PFSK-1 (cell line): Measurements from ENCODE around the gene TOP3A.

Experiments
- FOXP2 ChIP-seq: optimal IDR thresholded peaks from 2 replicates; pipeline ENCODE3; 2011; ENCODE audit warnings: borderline replicate concordance, control low read depth, inconsistent platforms; ENCODE audit not compliant: insufficient read depth; ENCODE audit errors: extremely low read length, extremely low read depth
- POLR2AphosphoS5 ChIP-seq: IDR thresholded peaks from 2 replicates; pipeline ENCODE4 v1.6.1; 2012; ENCODE audit warnings: low read depth, mild to moderate bottlenecking, control low read depth, low read length, moderate library complexity
- REST ChIP-seq, 2 experiments: IDR thresholded peaks; 2 replicates each; pipeline versions ENCODE4 v1.6.1 to v1.8.0; 2011 to 2012; ENCODE audit warnings: low read depth in 2 of 2, low read length in 2 of 2, control low read depth in 1 of 2, inconsistent platforms in 1 of 2, mild to moderate bottlenecking in 1 of 2, moderate library complexity in 1 of 2; ENCODE audit not compliant: insufficient read depth in 1 of 2
- SIN3A ChIP-seq: IDR thresholded peaks from 2 replicates; pipeline ENCODE4 v1.6.1; 2012; ENCODE audit warnings: mild to moderate bottlenecking, low read length, moderate library complexity, borderline replicate concordance; ENCODE audit not compliant: insufficient read depth
- TAF1 ChIP-seq: IDR thresholded peaks from 2 replicates; pipeline ENCODE4 v1.6.1; 2012; ENCODE audit warnings: low read length, control low read depth, borderline replicate concordance; ENCODE audit not compliant: insufficient read depth

The TOP3A gene

GRCh38 chr17:18252160-18252559 is 62.6 kb downstream of the TOP3A start:
- no peak for TF ChIP-seq SIN3A
- no peak for TF ChIP-seq FOXP2
- no peak for TF ChIP-seq TAF1
- TF ChIP-seq REST (IDR thresholded peaks at IDR 0.05; ENCODE audit: insufficient read depth in 1 of 2, low read depth in 2 of 2, low read length in 2 of 2): no peak
- no peak for TF ChIP-seq POLR2AphosphoS5

GRCh38 chr17:18251204-18251603 is 63.6 kb downstream of the TOP3A start:
- no peak for TF ChIP-seq TAF1
- no peak for TF ChIP-seq REST (IDR thresholded peaks at IDR 0.05; ENCODE audit: insufficient read depth in 1 of 2, low read depth in 2 of 2, low read length in 2 of 2)
- no peak for TF ChIP-seq POLR2AphosphoS5
- no peak for TF ChIP-seq FOXP2
- TF ChIP-seq SIN3A: no peak

- no peak for TF ChIP-seq POLR2AphosphoS5
- no peak for TF ChIP-seq SIN3A
- no peak for TF ChIP-seq REST (IDR thresholded peaks at IDR 0.05; ENCODE audit: insufficient read depth in 1 of 2, low read depth in 2 of 2, low read length in 2 of 2)
- TF ChIP-seq FOXP2: no peak
- no peak for TF ChIP-seq TAF1
Measured at GRCh38 chr17:18250708-18251107, 64.1 kb downstream of the TOP3A start.

- no peak for TF ChIP-seq REST (IDR thresholded peaks at IDR 0.05; ENCODE audit: insufficient read depth in 1 of 2, low read depth in 2 of 2, low read length in 2 of 2)
- TF ChIP-seq SIN3A: no peak
Measured at GRCh38 chr17:18250259-18250658, 64.5 kb downstream of the TOP3A start.

- TF ChIP-seq REST (IDR thresholded peaks at IDR 0.05; ENCODE audit: insufficient read depth in 1 of 2, low read depth in 2 of 2, low read length in 2 of 2): no peak
- no peak for TF ChIP-seq SIN3A
- TF ChIP-seq FOXP2: no peak
- no peak for TF ChIP-seq TAF1
- TF ChIP-seq POLR2AphosphoS5: no peak
Measured at GRCh38 chr17:18248811-18249210, 66.0 kb downstream of the TOP3A start.
